Pancreas (tissue), 10 donors: ENCODE measurements around the gene COL16A1. TPM values are rescaled to one million over a fixed set of nuclear protein-coding genes. Genes with fewer than 3 reads are reported as not detected.

Source experiments
- ATAC-seq, 4 donors: fragments of 200-7000 bp; cut with Tn5 transposase; one replicate each; pipeline versions ENCODE4 v1.8.0 to v1.9.1; 2020; ENCODE audit warnings: mild to moderate bottlenecking in 4 of 4, moderate library complexity in 4 of 4
- DNase-seq, 6 donors: peaks; one replicate each; pipeline ENCODE4 v3.0.0-alpha.2; 2020
- FAIRE-seq: peaks from 2 replicates; lab custom pipeline; 2012; peaks lifted over from hg19 to GRCh38; lab: Jason Lieb, UNC
- H3K27ac ChIP-seq, 4 donors: fragments of 200-600 bp; sonication (generic); 1 replicate in 3 of 4; 2 replicates in 1 of 4; pipeline versions ENCODE4 v1.5.0 to v1.8.0; 2020
- H3K27me3 ChIP-seq, 4 donors: fragments of 200-600 bp; one replicate each; pipeline ENCODE4 v1.8.0; 2021
- H3K36me3 ChIP-seq, 3 donors: fragments of 200-600 bp; sonication (generic) in 1 of 3; one replicate each; pipeline versions ENCODE4 v1.5.0 to v1.8.0; 2020 to 2021
- H3K4me1 ChIP-seq, 3 donors: fragments of 200-600 bp; one replicate each; pipeline ENCODE4 v1.8.0; 2021
- H3K4me3 ChIP-seq, 4 donors: fragments of 200-600 bp; sonication (generic) in 2 of 4; one replicate each; pipeline versions ENCODE4 v1.5.0 to v1.8.0; 2020 to 2021
- H3K9me3 ChIP-seq, 4 donors: fragments of 200-600 bp; one replicate each; pipeline ENCODE4 v1.8.0; 2021
- CTCF ChIP-seq, 4 donors: fragments of 200-600 bp; sonication (generic) in 3 of 4; IDR thresholded peaks; one replicate each; pipeline versions ENCODE4 v1.5.0 to v1.8.0; 2021; ENCODE audit warnings: antibody characterized with exemption in 4 of 4
- WGBS, 2 donors: extraction: QIAGEN DNeasy Blood & Tissue Kit; methylation state at CpG; one replicate each; pipeline ENCODE4 v1.1.7; 2013; 5-methylcytosine and 5-hydroxymethylcytosine counted together
- intact Hi-C, 3 donors: fragments of 100-400 bp; cut with DNase I; formaldehyde crosslinking; loops; one replicate each; pipeline versions ENCODE4 v1.11.1 to v1.14.2; 2022
- polyA plus RNA-seq, 2 donors: library from polyadenylated mRNA; stranded (reverse); fragments of 200-250 nt; gene quantifications; one replicate each; pipeline ENCODE4 v1.2.3, GENCODE V29; 2013
- total RNA-seq, 6 donors: library from RNA; stranded (reverse); fragmentation: NEBNext Ultra II Directional in 4 of 6; extraction: Animal tissue kit (Norgen Biotek cat#: 25700) in 4 of 6; gene quantifications; one replicate each; pipeline versions ENCODE4 v1.2.1 to v1.2.4, GENCODE V29; 2021 to 2023
- donor health status: healthy with polysubstance abuse.
- donor health status: DM: no; HTN: no; CAD: no; lungs with moderate emphysema.
- donor health status: DM: no; HTN: no; CAD: no.
- donor health status: control.
- donor health status: control.
- donor health status: Bipolar disorder and iron deficiency.
- donor health status: DM: yes; HTN: yes; CAD: no.
- donor health status: DM: no; HTN: no; CAD: no.
- donor health status: DM: no; HTN: no; CAD: no.
- donor health status: DM: yes; HTN: yes; CAD: no.

Gene COL16A1
- total and polyA plus RNA-seq, 8 donors, result 3.3 to 26.7 (median 11.2) TPM

DNA sequence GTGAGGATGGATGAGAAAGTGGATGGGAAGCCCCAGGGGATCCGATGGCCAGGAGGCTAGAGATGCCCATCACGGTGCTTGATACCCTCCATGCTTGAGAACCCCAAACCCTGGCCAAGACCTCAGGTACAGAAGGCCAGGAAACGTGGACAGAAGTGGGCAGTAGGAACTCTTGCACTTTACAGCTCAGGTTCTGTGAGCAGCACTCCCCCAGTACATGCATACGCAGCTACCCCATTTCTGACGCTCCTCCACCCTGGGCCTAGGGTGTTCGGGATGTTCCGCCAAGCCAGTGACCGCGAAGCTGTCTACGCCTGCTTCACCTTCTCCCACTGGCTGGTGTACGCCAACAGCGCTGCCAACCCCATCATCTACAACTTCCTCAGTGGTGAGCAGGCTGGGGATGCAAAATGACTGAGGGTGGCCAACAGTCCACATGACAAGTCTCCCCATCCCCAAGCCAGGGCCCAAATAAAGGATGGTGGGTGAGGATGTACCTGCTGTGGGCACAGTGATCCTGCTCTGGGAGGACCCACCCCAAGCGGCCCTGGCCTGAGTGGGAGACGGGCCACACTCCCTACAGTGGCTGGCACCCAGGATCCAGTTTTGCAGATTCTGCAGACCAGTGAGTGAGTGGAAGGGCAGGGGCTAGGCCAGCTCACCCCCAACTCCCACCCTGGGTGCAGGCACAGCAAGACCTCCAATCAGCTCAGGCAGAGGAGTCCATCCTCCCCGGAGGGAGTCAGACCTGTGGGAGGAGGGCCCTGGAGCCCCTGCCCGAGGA, 78.9 kb downstream of the COL16A1 start:
- H3K27ac ChIP-seq, result no peak overlapping the region
- no peak for TF ChIP-seq CTCF (IDR thresholded peaks at IDR 0.05)
- no peak overlapping the region for H3K4me3 ChIP-seq
- H3K9me3 ChIP-seq, result no peaks in the 10 kb centered on the region
- peaks cover 10 to 20% (median 18%) of the 10 kb centered on the region in 3 donors for H3K4me1 ChIP-seq
- no peak for ATAC-seq
- H3K36me3 ChIP-seq, result peaks cover 0 to 6% (median 0%) of the 10 kb centered on the region in 3 donors
- DNase-seq, result peak in 1 of 6 donors; percentile 46
- 93% methylated on average over 16 of the region's 16 CpGs for WGBS, 2 donors
- intact Hi-C loops, result no loop called here
- no peak for FAIRE-seq
- H3K27me3 ChIP-seq, result no peaks in the 10 kb centered on the region

DNA sequence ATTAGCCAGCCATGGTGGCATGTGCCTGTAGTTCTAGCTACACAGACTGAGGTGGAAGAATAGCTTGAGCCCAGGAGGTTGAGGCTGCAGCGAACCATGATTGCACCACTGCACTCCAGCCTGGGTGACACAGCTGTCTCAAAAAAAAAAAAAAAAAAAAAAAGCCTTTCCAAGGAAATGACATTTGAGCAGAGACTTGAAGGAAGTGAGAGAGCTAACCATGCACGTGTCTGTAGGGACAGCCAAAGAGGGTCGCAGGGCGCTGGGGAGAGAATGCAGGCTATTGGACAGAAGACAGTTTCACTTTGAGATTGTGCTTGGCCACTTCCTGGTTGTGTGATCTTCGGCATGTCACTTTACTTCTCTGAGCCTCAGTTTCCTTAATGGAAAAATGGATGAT, 79.5 kb downstream of the COL16A1 start:
- no peak overlapping the region for H3K27ac ChIP-seq
- no peaks in the 10 kb centered on the region for H3K9me3 ChIP-seq
- no peaks in the 10 kb centered on the region for H3K27me3 ChIP-seq
- intact Hi-C loops, result no loop called here
- FAIRE-seq, result no peak
- H3K4me3 ChIP-seq, result no peak overlapping the region
- peaks cover 0 to under 1% (median 0%) of the 10 kb centered on the region in 3 donors for H3K36me3 ChIP-seq
- ATAC-seq, result no peak
- no peak for TF ChIP-seq CTCF (IDR thresholded peaks at IDR 0.05)
- peaks cover 10 to 20% (median 18%) of the 10 kb centered on the region in 3 donors for H3K4me1 ChIP-seq
- no peak for DNase-seq
- WGBS, 2 donors, result 88 to 91% methylated on average over 5 of the region's 5 CpGs

GRCh38 chr1:31623365-31623764, 80.5 kb downstream of the COL16A1 start:
- FAIRE-seq (no peak), DNase-seq (peak in 1 of 6 donors; percentile 62), ATAC-seq (no peak)
- Histone ChIP-seq H3K4me1 (peaks cover 10 to 16% (median 16%) of the 10 kb centered on the region in 3 donors), H3K27me3 (no peaks in the 10 kb centered on the region), H3K4me3 (no peak overlapping the region), H3K27ac (no peak overlapping the region), H3K9me3 (no peaks in the 10 kb centered on the region), H3K36me3 (no peaks in the 10 kb centered on the region)
- no peak for TF ChIP-seq CTCF (IDR thresholded peaks at IDR 0.05)
- 94 to 95% methylated on average over 12 of the region's 12 CpGs for WGBS, 2 donors
- intact Hi-C loops, result no loop called here

DNA sequence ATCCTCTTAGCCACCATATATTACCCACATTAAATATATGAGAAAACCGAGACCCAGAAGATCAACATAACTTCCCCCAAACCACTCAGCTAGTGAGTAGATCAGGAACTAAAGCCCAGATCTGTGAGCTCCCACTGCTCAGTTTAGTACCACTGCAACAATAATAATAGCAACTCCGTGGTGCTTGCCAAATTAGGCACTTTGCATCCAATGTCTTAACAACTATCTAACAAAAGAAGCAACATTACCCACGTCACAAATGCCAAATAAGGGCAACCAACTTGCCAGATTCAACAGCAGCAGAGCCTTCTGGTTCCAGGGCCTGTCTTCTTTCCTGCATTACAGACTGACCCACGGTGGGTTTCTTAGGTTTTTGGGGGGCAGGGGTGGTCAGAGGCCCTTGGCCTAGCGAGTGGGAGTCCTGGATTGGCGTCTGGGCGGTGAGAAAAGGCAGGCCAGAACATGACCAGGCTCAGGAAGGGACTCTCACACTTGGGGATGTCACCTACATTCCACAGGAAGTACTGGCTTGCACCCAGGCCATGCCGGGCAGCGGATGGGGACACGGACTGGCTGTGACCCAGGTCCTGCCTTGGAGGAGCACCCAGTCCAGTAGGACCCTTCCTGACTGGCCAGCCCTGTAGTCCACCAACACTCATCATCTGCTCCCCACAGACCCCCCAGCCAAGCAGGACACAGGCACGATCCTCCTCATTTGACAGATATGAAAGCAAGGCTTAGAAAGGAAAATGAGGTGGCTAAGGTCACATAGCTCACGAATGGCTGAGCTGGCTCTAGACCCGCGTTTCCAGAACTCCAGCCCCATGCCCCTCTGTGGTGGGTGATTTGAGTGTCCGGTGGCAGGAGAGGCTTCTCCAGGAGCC, 81.7 kb downstream of the COL16A1 start:
- no peak for ATAC-seq
- H3K27me3 ChIP-seq, result no peaks in the 10 kb centered on the region
- H3K4me1 ChIP-seq, result peaks cover 0 to 8% (median 4%) of the 10 kb centered on the region in 3 donors
- H3K9me3 ChIP-seq, result no peaks in the 10 kb centered on the region
- 79 to 80% methylated on average over 15 of the region's 15 CpGs for WGBS, 2 donors
- no peak overlapping the region for H3K27ac ChIP-seq
- TF ChIP-seq CTCF (IDR thresholded peaks at IDR 0.05), result no peak
- no peak for FAIRE-seq
- no peaks in the 10 kb centered on the region for H3K36me3 ChIP-seq
- no peak overlapping the region for H3K4me3 ChIP-seq
- no peak for DNase-seq
- intact Hi-C loops, result no loop called here
